ENCODE measurements around the gene DDX51.
"Not testable (repeated sequence)": the region's sequence is repeated elsewhere in the genome, so short reads cannot be mapped to it uniquely, and the experiment has no call there.

The DDX51 gene

DNA sequence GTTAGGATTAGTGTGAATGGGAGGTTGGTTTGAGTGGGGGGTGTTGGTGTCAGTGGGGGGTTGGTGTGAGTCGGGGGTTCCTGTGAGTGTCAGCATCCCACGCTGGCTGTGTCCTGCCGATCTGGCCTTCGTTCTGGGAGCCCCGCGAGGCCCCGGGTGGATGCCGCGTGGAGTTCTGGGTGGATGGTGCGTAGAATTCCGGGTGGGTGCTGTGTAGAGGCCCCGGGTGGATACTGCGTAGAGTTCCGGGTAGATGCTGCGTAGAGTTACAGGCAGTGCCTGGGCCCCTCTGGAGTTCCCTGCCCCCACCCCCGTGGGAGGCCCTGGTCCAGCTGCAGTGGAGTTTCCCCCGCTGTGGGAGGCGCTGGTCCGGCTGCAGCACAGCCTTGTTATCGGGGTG lies 8.8 kb upstream of the DDX51 start:
- DNase-seq, result no peak

GRCh38 chr12:132152411-132152821 lies 8.3 kb upstream of the DDX51 start:
- no peak for DNase-seq

DNA sequence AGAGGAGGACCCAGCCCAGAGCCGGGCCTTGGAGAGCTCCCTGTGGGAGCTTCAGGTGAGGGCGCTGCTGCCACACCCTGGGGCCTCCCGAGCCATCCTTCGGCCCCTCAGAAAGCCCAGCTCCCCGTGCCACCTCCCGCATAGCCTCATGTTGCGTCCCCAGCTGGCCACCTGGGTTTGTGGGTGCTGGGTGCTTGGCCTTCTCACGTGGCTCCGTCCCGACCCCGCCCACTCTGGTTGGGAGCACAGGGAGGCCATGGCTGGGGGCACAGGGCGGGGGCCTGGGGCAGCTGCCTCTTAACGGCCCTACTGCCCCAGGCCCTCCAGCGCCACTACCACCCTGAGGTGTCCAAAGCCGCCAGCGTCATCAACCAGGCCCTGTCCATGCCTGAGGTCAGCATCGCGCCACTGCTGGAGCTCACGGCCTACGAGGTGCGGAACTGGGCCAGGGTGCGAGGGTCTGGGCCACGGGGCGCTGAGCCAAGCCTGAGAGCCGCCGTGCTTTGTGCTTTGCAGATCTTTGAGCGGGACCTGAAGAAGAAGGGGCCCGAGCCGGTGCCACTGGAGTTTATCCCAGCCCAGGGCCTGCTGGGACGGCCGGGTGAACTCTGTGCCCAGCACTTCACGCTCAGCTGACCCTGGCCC lies 7.8 kb upstream of the DDX51 start:
- no peak for DNase-seq

GRCh38 chr12:132151145-132151765 lies 7.1 kb upstream of the DDX51 start:
- no peak for DNase-seq

DNA sequence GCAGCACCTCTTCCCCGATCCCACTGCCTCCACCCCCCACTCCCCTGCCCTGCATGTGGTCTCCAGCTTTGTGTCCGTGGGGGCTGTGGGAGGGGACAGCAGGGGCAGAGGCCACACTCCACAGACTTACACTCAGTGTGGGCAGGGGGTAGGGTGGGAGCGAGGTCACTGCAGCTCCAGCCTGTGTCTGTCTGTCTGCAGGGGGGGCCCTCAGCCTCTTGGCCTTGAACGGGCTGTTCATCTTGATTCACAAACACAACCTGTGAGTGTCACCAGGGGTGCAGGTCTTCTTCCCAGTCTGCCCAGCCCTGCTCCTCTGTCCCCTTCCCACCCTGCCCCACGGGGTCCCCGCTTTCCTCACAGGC lies 6.6 kb upstream of the DDX51 start:
- DNase-seq, result no peak

DNA sequence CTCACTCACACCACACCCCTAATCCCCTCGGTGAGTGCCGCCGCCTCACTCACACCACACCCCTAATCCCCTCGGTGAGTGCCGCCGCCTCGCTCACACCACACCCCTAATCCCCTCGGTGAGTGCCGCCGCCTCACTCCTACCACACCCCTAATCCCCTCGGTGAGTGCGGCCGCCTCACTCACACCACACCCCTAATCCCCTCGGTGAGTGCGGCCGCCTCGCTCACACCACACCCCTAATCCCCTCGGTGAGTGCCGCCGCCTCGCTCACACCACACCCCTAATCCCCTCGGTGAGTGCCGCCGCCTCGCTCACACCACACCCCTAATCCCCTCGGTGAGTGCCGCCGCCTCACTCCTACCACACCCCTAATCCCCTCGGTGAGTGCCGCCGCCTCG lies 5.4 kb upstream of the DDX51 start:
- DNase-seq, result not testable (repeated sequence)

DNA sequence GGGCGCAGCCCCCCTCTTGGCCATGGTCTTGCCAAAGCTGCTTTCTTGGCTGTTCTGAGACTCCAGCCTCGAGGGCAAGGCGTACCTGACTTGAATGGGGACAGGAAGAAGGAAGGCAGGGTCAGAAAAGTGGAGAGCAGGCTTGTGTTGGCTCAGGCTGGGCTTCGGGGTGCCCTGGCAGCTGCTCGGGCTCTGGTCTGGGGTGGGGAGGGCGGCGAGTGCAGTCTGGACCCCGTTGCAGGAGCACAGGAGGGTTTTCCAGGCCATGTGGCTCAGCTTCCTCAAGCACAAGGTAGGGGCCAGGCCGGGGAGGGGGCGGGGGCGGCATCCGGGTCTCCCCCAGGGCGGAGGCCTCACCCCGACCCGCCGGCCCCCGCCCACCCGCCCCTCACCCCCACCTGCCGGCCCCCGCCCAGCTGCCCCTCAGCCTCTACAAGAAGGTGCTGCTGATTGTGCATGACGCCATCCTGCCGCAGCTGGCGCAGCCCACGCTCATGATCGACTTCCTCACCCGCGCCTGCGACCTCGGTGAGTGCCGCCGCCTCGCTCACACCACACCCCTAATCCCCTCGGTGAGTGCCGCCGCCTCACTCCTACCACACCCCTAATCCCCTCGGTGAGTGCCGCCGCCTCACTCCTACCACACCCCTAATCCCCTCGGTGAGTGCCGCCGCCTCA lies 4.4 kb upstream of the DDX51 start:
- DNase-seq, result no peak

- DNase-seq, result no peak
These were observed 3.6 kb upstream of the DDX51 start for GRCh38 chr12:132147423-132148367.

GRCh38 chr12:132146772-132147422 lies 2.8 kb upstream of the DDX51 start:
- no peak for DNase-seq

GRCh38 chr12:132146098-132146497 lies 2.0 kb upstream of the DDX51 start:
- no peak for DNase-seq

DNA sequence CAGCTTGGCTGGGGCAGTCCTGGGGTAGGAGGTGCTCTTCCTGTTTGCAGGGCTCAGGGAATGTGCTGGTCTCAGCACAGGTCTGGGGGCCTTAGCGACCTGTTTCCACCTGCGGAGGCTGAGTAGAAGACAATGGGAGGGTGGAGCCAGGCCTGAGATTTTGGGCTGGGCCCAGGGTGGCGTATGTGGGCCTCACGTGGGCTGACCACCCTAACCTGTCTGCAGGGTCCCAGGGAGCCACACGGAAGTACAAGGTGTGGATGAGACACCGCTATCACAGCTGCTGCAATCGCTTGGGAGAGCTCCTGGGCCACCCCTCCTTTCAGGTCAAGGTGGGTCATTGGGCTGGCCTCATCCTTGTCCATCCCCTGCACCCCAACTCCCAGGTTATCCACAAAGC lies 1.2 kb upstream of the DDX51 start:
- DNase-seq, result no peak

- peak in 1 of 3 donors; percentile 10 for DNase-seq
These were observed 670 bp upstream of the DDX51 start for GRCh38 chr12:132144810-132145168.

DNA sequence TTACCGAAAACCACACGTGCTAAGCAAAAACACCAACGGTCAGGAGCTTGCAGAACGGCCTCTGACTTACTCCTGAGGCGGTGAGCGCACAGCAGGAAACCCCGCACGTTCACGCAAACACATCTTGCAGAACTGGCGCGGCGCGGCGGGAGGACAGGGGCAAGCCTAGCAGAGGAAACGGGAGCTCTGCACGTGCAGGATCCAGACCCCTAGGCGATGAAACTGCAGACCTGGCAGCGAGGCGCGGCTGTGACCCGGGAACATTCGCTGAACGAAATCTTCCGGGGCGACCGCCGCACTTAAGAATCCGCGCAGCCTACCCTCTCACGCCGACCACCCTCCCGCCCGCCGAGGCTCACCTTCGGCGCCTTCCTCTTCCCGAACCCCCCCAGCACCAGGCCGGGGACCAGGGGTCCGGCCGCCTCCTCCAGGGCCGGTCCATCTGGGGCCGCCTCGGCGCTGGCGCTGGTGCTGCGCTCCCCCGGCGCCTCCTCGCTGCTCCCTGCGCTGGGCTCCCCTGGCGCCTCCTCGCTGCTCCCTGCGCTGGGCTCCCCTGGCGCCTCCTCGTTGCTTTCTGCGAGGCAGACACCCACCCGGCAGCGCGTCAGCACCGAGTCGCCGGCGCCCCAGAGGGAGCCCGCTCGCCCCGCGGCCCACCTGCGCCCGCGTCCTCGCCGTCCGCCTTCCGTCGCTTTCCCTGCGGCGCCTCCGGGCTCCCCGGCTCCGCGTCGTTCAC lies 615 bp downstream of the DDX51 start:
- DNase-seq, result peak; percentile 21 to 56 (median 29)

DNA sequence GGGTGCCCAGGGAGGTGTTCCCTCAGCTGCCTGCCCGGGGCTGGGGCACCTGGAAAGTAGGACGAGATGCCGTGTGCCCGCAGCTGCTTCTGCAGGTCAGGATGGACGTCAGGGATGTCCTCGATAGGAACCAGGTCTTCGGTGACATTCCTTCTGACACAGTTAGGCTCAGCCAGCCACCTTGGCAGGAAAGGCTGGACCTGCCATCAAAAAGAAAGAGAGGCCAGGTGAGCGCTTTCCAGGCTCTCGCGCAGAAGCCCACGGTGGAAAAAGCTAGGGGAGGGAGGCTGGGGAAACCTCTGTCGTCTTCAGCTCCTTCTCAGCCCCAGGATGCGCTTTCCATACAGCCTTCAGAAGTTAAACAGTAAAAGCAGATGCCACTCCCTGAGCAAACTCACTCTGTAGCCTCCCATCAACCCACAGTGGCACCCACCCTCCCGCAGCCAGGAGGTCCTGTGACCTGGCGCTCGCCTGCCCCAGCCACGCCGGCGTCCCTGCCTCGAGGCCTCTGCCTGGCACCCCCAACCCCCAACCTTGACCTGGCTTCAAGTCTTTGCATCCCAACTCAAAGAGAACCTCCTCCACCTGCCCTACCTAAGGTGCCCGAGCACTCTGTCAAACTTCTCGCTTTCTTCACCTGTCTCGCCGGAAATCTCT lies 1.3 kb downstream of the DDX51 start:
- DNase-seq, result no peak

DNA sequence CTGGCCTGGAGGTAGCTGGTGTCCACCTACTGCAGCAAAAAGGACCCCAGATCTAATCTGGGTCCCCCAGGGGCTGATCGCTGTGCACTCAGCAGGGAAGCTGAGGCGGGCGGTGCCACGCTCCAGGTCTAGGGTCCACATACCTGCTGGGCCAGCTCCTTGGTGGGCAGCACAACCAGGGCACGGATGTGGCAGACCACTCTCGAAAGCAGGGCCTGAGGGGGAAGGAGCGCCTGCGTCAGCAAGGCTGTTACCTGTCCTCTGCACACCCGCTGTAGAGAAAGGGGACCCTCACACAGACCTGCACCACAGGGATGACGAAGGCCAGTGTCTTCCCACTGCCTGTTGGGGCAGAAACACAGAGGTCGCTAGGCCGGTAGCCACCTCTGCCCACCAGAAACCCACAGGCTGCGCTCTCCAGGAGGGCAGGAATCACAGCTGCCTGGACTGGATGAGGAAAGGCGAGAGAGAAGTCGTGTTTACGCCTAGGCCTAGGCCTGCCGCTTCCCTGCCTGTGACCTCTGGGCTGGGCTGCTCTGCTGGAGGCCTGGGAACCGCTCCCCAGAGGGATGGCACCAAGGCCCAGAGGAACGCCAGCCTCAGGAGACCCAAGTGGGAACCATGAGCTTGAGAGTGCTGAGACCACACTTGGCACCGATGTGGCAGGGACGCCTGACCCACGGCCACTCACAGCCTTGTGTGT lies 2.0 kb downstream of the DDX51 start:
- no peak for DNase-seq

DNA sequence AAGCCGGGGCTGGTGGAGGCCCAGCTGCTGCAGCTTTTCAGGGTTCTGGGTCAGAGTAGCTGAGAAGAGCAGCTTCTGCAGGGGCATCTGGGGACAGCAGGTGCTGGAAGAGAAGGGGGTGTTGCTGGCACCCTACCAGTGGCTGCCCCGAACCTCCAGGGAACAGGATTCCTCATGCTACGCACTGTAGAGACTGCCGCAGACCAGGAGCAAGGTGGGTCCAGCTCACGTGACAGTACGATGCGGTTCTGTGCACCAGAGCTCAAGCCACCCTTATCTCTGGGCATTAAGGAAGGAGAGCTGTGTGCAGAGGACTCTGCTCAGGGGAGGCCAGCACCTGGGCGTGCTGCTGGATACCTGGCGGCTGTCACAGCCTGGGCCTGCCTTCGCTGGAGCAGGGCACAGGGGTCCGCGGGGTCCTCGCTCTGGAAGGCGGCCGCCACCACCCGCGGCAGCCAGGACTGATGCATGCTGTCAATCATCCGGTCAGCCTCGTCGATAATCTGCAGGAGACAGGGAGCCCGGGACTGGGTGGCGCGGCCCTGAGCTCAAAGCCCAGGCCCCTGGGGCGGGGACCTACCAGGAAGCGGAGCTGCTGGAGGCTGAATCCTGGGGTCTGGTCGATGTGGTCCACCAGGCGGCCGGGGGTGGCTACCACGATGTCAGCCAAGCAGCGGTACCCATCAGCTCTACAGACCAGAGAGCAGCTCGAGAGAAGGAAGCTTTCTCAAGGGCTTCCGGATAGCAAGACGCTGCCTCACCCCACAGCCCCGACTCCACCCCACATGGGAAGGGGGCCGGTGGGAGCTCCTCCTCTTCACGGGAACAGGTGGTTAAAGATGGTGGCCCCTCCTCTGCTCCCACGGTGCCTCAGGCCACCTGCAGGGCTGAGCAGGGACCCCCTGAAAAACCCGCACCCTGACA lies 2.9 kb downstream of the DDX51 start:
- DNase-seq, result no peak

DNA sequence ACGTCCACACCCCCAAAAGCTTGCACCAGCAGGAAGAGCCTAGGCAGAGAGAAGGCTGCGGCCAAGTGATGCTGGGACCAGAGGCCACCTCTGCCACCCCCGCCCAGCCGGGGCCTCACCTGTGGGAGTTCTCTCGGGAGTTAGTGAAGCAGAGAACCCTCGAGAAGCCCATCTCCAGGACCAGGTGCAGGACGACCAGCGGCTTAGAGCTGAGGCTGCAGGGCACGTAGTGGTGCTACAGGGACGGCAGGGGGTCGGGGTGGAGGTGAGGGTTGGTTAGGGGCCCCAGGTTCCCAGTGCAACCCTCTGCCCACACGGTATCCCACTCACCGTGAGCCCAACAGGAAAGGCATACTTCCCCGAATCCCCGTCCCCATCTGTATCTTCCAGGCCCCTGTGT lies 3.6 kb downstream of the DDX51 start:
- no peak for DNase-seq

GRCh38 chr12:132139912-132140311 lies 4.2 kb downstream of the DDX51 start:
- DNase-seq, result no peak

GRCh38 chr12:132138941-132139871 lies 4.9 kb downstream of the DDX51 start:
- no peak for DNase-seq
